Transverse colon (tissue), 4 donors: Measurements from ENCODE around the gene TRIM33.

Source experiments
- CTCF ChIP-seq, 5 experiments: fragments of 200-600 bp in 3 of 5; fragments of 450-650 bp in 2 of 5; sonication (generic) in 3 of 5; IDR thresholded peaks; 1 replicate in 2 of 5; 2 replicates in 3 of 5; pipeline ENCODE4 v1.5.1; 2016 to 2017; ENCODE audit warnings: antibody characterized with exemption in 5 of 5, inconsistent platforms in 3 of 5, mild to moderate bottlenecking in 2 of 5, moderate library complexity in 1 of 5
- EP300 ChIP-seq: sonication (generic); formaldehyde crosslinking; IDR thresholded peaks from one replicate; pipeline ENCODE4 v1.6.1; 2017; ENCODE audit warnings: antibody characterized with exemption, low read depth
- POLR2A ChIP-seq: fragments of 450-650 bp; IDR thresholded peaks from one replicate; pipeline ENCODE4 v1.6.1; 2016; ENCODE audit warnings: antibody characterized with exemption, mild to moderate bottlenecking, moderate library complexity
- POLR2AphosphoS5 ChIP-seq, 3 donors: sonication (generic); formaldehyde crosslinking; IDR thresholded peaks; one replicate each; pipeline ENCODE4 v1.6.1; 2016; ENCODE audit warnings: antibody characterized with exemption in 3 of 3

DNA sequence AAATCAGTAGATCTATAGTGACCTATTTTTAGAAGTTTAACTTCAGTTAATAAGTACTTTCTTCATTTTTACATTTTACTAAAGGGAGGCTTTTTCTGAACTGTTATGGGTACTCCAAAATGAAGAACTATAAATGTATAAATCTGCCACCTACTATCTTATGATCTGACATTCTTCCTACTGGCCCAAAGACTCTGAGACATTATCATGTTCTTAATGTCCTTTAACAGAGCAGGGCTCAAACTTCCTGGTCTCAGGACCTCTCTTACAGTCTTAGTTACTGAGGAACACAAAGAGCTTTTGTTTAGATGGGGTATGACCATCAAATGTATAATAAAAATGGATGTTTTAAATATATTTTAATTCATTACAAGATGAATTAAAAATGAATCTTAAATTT is 8.9 kb downstream of the TRIM33 start:
- TF ChIP-seq CTCF (IDR thresholded peaks at IDR 0.05) (no peak), POLR2A (no peak), EP300 (no peak), POLR2AphosphoS5 (IDR thresholded peaks at IDR 0.05) (no peak)
